ENCODE measurements around the gene UNC50.

DNA sequence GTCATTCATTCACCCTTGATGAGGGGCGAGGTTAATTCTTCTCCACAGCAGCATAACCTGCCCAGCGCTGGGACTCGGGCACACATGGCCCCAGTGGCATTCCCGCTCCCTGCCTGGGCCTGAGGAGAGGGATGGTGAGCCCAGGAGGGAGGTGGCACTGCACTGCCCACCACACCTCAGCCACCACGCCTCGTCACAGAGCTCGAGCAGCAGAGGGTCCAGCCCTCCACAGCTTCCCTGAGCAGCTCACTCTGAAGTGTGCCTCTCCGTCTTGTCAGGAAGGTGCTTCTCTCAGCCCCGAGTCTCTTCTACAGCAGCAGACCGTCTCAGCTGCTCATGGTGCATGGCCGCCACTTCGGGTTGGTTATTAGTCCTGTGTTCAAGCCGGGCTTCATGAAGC lies 35.0 kb upstream of the UNC50 start:
- TF ChIP-seq MAX (IDR thresholded peaks at IDR 0.05) (no peak), JUNB (IDR thresholded peaks at IDR 0.05) (no peak), POLR2A (IDR thresholded peaks at IDR 0.05; ENCODE audit: low read length) (no peak), EP300 (IDR thresholded peaks at IDR 0.05) (no peak), RFX5 (IDR thresholded peaks at IDR 0.05) (no peak), JUN (IDR thresholded peaks at IDR 0.05) (no peak), NR3C1 (IDR thresholded peaks at IDR 0.05) (no peak)
- TF ChIP-seq, protein P1, sequence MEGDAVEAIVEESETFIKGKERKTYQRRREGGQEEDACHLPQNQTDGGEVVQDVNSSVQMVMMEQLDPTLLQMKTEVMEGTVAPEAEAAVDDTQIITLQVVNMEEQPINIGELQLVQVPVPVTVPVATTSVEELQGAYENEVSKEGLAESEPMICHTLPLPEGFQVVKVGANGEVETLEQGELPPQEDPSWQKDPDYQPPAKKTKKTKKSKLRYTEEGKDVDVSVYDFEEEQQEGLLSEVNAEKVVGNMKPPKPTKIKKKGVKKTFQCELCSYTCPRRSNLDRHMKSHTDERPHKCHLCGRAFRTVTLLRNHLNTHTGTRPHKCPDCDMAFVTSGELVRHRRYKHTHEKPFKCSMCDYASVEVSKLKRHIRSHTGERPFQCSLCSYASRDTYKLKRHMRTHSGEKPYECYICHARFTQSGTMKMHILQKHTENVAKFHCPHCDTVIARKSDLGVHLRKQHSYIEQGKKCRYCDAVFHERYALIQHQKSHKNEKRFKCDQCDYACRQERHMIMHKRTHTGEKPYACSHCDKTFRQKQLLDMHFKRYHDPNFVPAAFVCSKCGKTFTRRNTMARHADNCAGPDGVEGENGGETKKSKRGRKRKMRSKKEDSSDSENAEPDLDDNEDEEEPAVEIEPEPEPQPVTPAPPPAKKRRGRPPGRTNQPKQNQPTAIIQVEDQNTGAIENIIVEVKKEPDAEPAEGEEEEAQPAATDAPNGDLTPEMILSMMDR (IDR thresholded peaks at IDR 0.05), result no peak
